NCI-H748 treated with DMSO at 0.1 percent for 48 hours (cell line): ENCODE measurements around the gene OR9Q1.

Experiments used
- DNase-seq: peaks from one replicate; lab custom pipeline; 2025; lab: John Stamatoyannopoulos, UW

The OR9Q1 gene

DNA sequence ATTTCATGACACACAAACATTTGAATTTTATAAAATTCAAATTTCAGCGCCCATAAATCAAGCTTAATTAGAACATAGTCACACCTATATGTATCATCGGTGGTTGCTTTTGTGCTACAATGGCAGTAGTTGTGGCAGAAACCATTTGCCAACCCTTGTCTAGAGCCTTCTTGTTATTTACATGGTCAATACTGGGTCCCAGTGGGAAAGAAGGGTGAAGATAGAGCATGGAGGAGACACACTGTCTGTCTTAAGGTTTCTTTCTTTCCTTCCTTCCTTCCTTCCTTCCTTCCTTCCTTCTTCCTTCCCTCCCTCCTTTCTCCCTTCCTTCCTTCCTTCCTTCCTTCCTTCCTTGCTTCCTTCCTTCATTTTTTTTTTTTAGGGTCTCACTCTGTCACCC is 10.8 kb downstream of the OR9Q1 start:
- DNase-seq: no peak

DNA sequence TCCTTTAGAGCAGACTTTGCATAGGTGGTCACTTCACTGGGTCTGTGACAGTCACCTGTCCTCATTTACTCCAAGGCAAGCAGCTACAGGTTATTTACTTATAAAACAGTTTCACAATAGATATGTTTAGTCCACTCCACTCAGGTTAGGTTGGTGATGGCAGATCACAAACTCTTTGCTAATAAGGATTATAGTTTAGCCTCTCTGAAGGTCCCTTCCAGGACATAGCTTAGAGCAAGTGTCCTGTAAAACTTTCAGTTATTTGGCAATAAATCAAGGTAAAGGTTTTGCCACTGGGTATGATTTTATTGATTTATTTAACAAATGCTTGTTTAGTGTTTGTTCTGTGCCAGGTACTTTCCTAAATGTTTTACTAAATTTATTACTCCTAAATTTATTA is 15.9 kb downstream of the OR9Q1 start:
- DNase-seq: no peak

DNA sequence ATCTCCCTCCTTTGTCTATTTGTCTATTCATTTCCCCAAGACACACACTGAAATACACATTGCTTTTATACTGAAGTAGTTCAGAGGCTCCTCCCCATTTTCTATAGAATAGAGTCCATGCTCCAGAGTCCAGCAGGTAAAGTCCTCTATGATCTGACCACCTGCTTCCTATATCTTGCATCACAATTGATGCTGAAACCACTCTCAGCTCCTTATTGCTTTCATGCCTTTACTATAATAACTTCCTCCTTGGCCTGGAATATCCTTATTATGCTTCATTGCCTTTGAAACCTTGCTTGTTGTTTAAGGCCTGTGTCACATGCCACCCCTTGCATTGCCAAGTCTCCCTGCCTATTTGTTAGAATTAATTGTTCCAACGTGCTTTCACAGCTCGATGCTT is 19.7 kb downstream of the OR9Q1 start:
- no peak for DNase-seq

DNA sequence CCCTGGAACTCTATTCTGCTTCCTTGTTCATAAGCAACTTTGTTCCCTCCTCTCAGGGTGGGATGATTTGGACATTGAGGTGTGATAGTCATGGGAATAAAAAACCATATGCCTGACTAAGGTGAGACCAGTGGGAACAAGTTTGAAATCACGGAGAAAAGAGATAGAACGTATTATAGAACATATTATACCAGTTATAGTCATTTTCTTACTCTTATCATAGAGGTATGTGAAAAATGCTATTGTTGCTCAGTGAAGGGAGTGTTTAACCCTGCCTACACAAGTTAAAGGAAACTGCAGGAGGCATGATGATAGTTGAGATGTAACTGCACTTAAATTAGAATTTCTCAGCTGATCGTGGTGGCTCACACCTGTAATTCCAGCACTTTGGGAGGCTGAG is 22.6 kb downstream of the OR9Q1 start:
- no peak for DNase-seq

DNA sequence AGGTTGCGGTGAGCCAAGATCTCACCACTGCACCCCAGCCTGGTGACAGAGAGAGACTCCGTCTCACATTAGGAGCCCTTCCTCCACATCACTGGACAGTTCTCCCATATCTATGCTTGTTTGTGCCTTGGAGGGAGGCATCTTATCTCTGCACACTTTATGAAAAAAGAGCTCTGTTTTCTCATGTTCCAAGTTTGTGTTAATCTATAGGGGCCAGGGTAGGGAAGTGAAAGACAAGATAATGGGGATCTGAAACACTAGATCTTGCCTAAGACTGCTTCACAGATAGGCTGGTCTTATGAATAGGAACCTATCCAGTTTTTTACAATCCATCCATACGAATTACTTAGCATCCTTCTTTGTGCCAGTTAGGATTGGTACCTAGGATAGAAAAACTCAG is 24.1 kb downstream of the OR9Q1 start:
- DNase-seq: no peak

DNA sequence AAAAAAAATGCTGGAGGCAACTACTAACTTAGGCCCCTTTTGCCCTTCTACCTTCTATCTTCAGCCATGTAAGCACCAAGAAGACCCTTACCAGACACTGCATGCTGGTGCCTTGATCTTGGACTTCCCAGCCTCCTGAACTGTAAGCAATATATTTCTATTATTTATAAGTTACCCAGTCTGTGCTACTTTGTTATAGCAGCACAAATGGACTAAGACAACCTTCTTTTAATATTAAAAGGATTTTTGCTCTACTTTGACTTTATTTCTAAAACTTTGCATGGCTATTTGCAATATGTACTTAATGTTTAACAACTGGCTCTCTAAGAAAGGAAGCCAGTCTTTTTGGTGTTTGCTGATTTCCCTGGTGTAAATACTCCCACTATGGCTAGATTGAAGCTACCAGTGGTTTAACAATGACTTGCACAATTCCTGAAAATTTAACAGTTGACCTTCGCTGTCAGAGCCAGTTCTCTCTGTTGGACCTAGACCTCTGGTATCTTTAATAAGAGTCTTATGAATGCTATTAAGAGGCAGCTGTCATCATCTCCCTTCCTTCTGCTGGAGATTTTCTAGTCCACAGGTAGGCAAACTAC is 32.2 kb downstream of the OR9Q1 start:
- no peak for DNase-seq

DNA sequence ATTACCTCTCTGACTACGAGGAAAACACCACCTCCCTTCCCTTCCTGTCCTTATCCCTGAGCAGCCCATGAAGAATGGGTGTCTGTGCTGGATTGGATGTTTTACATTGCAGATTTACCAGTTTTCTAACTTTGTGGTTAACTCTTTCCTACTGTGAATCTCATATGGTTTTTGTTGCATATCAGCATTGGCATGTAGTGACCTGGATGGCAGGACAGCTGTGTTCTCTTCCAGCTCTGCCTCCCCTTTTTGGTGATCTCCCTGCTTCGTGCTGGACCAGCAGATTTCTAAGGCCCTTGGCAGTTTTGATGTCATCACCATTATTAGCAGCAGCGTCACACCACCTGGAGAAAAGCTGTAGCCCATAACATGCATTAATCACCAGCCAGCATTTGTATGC is 33.8 kb downstream of the OR9Q1 start:
- no peak for DNase-seq

DNA sequence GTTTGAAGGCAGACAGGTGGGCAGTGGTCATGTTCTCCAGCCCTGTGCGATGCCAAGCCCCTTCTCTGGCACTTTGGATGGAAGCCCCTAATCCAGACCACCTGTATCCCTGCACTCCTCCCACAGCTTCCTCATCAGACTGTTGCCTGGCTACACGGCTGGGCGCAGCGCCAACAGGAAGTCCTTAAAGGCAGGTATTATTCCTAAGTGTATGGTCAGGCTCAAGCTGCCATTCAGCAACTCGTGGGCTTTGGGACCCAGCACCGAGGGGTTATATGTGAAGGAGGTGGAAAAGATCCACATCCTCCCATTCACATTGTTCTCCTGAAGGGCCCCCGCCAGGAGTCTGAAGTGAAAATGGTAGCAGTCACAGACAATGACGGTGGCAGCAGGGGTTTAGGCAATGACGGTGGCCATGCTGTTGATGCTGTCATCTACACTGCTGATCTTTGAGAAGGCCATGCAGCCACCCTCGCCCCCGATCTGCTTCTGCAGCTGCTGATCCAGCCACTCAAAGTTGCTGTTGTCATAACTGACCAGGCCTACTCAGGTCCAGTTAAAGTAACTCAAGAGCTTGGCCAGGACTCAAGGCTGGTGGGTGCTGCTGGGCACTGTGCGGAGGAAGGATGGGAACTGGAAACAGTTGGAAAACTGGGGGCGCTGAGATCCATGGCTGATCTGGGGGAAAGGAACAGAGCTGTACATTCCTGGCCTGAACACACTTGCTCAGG is 34.8 kb downstream of the OR9Q1 start:
- DNase-seq: peak; percentile 41

DNA sequence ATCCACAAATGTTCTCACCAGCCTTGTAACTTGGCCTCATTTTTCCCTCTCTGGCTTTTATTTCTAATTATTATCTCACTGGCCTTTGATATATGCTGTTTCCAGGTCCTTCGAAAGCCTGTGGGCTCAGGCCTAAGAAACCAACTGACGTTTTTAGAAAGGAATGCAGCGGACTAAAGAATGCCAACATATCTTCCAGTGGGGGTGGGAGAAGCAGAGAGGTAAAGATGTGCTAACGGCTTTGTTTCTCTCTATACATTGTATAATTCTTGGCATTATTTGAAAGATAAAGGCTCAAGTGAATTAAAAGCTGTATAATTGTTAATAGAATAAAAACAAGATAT is 35.3 kb downstream of the OR9Q1 start:
- no peak for DNase-seq

DNA sequence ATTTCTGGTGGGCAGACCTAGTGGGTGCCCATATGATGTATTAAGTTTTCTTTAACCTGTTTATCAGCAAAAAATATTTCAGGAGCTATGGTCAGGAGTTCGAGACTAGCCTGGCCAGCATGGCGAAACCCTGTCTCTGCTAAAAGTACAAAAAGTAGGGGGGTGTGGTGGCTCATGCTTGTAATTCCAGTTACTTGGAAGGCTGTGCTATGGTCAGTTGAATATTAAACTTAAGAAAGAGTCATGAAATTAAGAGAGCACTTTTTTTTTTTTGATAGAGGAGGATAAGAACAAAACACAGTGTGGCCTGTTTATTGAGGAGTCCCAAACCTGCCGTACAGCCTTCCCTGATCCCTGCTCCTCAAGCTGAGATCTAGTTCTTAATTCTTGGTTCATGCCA is 36.9 kb downstream of the OR9Q1 start:
- no peak for DNase-seq

DNA sequence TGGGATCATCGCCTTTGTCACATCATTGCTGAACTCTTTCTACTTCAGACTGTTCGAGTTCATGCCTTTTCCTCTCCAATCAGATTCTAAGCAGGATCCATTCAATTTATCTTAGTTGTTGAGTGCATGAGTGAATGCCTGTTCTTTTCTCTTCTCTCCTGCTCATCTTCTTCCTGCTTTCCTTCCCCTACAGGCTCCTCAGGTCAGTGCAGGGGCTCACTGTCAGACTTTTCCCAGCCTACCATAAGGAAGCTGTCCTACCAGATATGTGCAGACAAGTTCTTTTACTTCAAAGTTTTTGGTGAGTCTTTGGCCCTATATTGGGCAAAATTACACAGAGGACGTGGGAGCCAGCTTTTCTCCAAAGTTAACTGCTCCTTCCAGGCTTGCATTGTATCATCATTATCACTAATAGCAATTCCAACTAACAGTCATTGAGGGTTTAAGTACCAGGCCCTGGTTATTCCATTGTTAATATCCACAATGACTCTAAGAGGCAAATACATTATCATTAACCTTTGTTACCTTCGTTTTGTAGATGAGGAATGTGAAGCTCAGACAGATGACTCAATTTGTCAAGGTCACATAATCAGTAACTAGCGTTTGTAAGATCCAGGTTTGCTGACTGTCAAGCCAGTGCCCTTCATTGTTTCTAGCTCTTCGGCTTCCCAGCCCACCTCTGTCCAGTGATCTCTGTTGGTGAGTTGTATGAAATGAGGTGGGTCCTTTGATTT is 37.4 kb downstream of the OR9Q1 start:
- no peak for DNase-seq

DNA sequence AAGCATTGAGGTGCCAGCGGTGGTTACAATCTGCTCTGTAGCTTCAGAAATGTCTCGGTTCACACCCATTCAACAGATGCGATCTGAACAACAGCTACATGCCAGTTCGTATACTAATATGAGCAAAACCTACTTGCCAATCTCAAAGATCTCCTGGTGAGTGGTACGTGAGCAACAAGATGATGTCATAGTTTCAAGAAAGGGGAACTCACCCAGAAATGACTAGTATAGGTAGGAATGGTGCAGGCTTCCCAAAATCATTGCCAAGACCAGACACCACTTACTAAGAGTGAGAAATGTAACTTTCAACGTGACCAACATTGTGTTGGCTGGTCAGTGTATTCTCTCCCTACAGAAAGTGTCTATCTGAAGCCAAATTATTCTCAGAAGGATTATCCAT is 38.1 kb downstream of the OR9Q1 start:
- no peak for DNase-seq

DNA sequence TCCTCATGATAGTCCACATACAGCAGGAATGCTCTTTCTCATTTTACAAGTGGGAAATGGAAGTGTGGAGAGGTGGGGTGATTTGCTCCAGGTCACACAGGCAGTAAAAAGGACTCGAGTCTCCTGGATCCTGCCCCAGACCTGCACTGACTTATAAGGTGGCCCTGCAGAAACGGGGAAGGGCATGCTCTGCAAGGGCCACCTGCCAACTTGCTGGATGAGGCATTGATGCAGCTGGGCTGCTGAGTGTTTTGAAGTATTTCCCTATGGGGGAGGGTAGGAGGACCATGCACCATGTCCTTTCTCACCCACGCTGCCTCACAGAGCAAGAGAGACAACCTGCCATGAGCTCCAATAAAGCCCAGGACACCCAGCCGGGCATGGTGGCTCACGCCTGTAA is 44.0 kb downstream of the OR9Q1 start:
- no peak for DNase-seq

DNA sequence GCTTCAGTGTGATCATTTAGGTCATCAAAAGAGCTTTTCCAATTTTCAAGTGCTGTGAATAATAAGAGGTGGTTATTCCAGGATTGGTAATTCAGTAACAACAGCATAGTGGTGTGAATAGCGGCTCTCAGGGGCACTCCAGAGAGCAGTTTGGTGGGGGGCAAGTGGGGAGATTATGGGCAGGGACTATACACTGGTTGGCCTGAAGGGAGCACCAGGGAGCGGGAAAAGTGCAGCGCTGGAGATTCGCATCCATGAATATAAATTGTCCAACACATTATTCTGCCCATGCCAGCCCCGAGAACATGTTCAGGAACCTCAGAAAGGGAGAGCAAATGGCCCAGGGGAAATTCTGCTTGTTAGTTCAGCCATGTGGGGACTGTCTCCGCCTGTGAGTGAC is 45.0 kb downstream of the OR9Q1 start:
- no peak for DNase-seq

DNA sequence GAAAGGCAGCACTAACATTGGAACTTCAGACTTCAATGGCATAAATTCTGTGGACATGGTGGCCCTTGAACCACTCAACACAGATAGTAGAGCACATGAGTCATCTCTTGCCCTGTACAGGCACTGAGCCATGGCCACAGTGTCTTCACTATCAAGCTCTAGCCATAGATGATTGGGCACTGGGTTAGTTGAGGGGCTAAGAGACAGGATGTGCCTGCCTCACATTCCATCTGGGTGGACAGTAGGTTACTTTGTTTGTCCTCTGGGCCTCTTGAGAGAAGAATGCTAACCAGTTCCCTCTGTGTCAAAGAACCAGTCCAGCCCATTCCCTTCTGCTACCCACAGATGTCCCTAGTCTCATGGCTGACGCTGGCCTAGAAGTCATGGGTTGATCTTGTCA is 46.9 kb downstream of the OR9Q1 start:
- DNase-seq: no peak

DNA sequence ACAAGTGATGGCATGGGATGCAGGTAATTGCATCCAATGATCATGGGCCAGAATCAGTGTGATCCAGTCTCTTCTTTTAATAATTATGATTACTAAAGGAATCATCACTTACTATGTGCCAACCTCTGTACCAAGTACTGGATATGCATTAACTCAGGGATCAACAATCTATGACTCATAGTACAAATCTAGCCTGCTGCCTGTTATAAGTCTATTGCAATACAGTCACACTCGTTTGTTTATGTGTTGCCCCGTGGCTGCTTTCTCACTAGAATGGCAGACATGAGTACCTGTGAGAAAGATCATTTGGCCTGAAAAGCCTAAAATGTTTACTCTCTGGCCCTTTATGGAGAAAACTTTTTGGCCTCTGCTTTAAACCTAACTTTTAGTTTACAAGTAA is 52.1 kb downstream of the OR9Q1 start:
- DNase-seq: no peak

DNA sequence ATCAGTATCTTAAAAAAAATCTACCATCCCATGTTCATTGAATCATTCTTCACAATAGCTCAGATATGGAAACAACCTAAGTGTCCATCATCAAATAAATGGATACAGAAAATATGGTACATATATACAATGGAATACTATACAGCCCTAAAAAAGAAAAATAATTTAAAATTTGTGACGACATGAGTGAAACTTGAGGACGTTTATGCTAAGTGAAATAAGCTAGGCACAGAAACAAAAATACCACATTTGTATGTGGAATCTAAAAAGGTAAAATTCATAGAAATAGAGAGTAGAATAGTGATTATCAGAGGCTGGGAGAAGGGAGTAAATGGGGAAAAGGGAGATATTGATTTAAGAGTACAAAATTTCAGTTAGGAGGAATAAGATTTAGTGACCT is 62.8 kb downstream of the OR9Q1 start:
- DNase-seq: no peak

DNA sequence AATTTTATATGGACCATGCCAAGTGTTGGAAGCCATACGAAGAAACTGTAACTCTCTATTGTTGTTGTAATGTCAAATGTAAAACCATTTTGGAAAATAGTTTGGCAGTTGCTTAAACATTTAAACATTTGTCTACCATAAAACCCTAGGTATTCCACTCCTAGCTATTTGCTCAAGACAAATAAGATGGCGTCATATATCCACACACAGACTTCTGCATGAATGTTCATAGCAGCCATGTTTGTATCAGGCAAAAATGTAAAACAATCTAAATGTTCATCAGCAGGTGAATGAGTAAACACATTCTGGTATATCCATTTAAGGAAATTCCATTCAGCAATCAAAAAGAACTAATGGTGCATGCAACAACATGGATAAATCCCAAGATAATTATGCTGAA is 73.8 kb downstream of the OR9Q1 start:
- DNase-seq: no peak

DNA sequence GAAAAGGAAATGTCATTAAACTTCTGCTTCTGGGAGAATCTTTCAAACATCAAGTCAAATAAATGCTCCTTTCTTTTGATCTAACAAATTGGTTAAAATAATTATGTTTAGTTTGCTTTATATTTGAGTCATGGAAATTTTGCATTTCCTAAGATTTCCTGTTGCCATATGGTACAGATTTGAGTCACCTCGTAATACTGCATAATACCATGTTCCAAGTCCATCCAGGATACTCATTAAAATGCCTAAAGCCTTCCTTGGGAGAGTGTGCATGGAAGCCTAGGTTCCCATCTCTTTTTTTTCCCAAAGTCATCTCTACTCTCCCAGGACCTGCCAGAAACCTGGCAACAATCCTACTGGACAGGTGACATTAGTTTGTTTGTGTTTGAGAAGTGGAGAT is 97.4 kb downstream of the OR9Q1 start:
- no peak for DNase-seq

DNA sequence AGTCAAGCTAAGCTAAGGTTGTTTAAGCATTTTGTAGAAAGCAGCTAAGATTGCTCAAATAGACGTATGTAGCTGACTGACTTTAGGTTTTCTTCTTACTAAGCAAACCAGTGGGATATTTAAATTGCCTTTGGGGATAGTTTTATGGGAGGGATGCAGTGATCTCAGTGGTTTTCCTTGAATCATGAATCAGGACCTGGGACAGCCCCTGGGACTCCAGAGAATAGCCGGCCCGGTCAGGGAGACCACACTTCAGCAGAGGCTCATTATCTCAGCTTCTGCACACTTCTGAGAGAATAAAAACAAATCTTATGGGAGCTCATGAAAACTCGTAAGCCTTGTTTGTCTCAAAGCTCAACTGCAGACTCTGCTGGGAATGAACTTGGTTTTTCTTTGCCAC is 101.8 kb downstream of the OR9Q1 start, which contains the start of gene OR9I1:
Gene OR9I1, minus strand, starts transcription at position 62 of the 400 bp plus-strand sequence. CDS start 6,086 bp downstream, outside the sequence.
- DNase-seq: no peak

DNA sequence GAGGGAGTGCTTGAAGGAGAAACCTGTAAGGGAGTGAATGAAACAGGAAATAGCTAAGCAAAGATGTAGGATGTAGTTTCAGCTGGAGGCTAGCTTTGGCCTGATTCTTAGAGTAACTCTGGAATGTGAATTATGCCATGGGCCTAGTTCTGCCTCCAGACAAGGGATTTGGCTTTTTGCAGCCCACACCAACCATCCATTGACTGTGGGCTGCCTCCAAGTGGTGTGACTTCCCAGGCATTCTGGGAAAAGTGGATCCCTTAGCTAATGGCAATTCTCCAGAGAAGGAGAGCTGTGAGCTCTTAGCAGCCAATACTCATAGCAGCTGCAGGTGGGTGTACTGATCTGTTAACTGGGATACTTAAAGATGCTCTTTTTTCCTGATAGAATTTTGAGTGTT is 103.7 kb downstream of the OR9Q1 start:
- no peak for DNase-seq

DNA sequence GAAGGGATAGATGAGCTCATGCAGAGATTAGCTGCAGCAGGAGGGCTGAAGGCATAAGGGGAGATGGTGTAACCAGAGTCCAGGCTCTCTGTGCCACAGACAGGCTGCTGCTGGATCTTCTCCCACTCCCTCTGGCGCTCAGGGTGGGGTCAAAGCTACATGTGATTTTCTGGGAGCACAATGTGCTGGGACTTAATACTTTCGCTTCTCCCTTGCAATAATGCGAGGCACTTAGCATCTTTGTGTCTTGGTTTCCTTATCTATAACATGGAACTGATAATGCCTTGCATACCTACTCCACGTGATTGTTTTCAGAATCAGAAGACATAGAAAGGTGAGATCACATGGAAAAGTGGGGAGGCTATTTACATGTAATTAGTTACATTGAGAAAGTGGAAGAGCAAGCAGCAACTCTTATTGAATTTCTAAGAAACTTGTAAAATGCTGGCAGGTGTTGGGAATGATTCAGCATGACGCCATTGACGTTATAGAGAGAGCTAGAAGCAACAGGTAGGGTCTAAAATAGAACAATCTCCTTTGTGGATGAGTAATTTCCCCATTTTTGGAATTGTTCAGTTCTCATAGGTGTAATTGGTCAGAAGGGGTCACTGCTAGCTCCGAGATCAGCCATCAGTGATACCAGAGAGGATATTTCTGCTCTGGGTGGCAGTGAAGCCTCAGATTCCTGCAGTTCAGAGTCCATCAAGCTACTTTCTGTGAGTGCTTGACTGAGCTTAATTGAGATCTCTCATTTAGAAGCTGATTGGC is 109.8 kb downstream of the OR9Q1 start:
- DNase-seq: no peak

DNA sequence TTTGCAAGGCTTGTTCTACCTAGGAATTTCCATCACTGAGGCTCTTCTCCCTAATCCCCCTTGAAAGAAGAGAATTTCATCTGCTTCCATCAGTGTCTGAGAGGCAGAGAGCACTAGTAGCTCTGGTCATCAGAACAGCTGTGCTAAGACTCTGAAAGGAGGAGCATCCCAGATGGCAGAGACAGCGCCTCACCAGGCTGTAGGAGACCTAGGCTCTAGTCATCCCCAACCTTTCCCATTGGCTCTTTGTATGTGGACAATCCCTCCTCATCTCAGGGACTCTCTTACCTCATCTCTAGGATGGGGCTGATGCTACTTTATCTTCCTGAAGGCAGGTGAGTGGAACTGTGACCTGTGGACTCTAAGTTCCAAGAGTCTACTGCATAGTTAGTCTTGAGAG is 110.5 kb downstream of the OR9Q1 start:
- DNase-seq: no peak
